Measurements from ENCODE around the gene MAP7. TPM values are rescaled to one million over a fixed set of nuclear protein-coding genes. Genes with fewer than 3 reads are reported as not detected.

The MAP7 gene
- total and polyA plus RNA-seq, 9 of the 15 experiments (the other 6 are each of a cell fraction or from before 2014, with no cell fraction given) = 0.76 to 7.7 (median 3.9) TPM

DNA sequence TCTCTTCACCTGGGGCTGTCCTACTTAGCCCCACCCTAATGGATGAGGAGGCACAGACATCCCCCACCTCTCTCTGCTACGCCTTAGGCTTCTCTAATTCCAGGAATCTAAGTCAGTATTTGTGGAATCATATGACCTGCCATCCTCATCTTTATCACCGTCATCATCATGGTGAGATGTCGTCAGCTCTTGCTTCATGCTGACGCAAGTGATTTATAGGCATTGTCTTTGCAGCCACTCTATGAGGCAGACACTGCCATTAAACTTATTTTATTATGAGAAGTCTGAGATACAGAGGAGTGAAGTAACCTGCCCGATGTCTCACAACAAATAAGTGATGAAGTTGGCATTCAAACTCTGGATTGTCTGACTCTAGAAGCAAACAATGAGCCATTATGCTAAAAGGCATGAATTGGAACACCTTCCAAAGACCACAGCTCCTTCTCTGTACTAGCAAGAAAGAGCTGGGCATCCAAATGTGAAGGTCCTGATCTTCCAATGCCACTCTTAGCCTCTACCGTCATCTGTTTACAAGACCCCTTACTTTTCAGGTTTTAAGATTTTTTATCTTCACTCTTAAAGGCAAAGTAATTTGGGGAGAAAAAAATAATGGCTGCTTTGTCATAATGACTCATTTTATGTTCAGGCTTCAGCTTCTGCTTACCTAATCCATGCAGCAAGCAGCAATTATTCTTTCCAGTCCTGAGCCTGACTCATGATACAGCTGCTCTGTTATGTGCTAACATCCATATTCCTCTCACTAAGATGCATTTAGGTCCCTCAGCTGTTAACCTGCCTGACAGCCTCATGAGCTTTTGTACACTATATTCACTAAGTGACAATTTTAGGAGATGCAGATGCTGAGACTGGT is 146.9 kb downstream of the MAP7 start (continued):
- TF ChIP-seq, protein P1, sequence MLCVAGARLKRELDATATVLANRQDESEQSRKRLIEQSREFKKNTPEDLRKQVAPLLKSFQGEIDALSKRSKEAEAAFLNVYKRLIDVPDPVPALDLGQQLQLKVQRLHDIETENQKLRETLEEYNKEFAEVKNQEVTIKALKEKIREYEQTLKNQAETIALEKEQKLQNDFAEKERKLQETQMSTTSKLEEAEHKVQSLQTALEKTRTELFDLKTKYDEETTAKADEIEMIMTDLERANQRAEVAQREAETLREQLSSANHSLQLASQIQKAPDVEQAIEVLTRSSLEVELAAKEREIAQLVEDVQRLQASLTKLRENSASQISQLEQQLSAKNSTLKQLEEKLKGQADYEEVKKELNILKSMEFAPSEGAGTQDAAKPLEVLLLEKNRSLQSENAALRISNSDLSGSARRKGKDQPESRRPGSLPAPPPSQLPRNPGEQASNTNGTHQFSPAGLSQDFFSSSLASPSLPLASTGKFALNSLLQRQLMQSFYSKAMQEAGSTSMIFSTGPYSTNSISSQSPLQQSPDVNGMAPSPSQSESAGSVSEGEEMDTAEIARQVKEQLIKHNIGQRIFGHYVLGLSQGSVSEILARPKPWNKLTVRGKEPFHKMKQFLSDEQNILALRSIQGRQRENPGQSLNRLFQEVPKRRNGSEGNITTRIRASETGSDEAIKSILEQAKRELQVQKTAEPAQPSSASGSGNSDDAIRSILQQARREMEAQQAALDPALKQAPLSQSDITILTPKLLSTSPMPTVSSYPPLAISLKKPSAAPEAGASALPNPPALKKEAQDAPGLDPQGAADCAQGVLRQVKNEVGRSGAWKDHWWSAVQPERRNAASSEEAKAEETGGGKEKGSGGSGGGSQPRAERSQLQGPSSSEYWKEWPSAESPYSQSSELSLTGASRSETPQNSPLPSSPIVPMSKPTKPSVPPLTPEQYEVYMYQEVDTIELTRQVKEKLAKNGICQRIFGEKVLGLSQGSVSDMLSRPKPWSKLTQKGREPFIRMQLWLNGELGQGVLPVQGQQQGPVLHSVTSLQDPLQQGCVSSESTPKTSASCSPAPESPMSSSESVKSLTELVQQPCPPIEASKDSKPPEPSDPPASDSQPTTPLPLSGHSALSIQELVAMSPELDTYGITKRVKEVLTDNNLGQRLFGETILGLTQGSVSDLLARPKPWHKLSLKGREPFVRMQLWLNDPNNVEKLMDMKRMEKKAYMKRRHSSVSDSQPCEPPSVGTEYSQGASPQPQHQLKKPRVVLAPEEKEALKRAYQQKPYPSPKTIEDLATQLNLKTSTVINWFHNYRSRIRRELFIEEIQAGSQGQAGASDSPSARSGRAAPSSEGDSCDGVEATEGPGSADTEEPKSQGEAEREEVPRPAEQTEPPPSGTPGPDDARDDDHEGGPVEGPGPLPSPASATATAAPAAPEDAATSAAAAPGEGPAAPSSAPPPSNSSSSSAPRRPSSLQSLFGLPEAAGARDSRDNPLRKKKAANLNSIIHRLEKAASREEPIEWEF (CRISPR knock-in tag; IDR thresholded peaks at IDR 0.05) = no peak
- TF ChIP-seq ZNF134 (CRISPR knock-in tag; conservative IDR thresholded peaks at IDR 0.05) (no peak; the same call in 1 of the 2 replicates), SP2 (IDR thresholded peaks at IDR 0.05; ENCODE audit: extremely low read depth, low read depth, low read length, poor library complexity, severe bottlenecking) (no peak), CBX1 (IDR thresholded peaks at IDR 0.05; ENCODE audit: low read depth) (no peak), ZKSCAN8 (CRISPR knock-in tag; IDR thresholded peaks at IDR 0.05) (peak; percentile 67; the same call in 1 of the 2 replicates), C11orf30 (IDR thresholded peaks at IDR 0.05; ENCODE audit: low read depth) (peak; percentile 96), KLF1 (tag; IDR thresholded peaks at IDR 0.05) (0 out of 2 replicates have a peak, but pooled peaks have one; percentile 35), CC2D1A (IDR thresholded peaks at IDR 0.05) (no peak), ZEB2 (IDR thresholded peaks at IDR 0.05) (peak; percentile 95), SMAD3 (CRISPR knock-in tag; conservative IDR thresholded peaks at IDR 0.05) (peak; percentile 7; the same call in 1 of the 2 replicates), MCM7 (IDR thresholded peaks at IDR 0.05) (no peak), ARID4B (CRISPR knock-in tag; IDR thresholded peaks at IDR 0.05) (no peak), DPF2 (IDR thresholded peaks at IDR 0.05) (peak; percentile 79), CXXC5 (CRISPR knock-in tag; IDR thresholded peaks at IDR 0.05) (peak; percentile 95), EP400 (IDR thresholded peaks at IDR 0.05) (peak; percentile 73), MEIS2 (IDR thresholded peaks at IDR 0.05; ENCODE audit: partially characterized antibody) (peak; percentile 100), ZNF431 (CRISPR knock-in tag; IDR thresholded peaks at IDR 0.05) (no peak), ZNF586 (CRISPR knock-in tag; conservative IDR thresholded peaks at IDR 0.05) (no peak), CHD1 (IDR thresholded peaks at IDR 0.05; ENCODE audit: low read length) (no peak), NFIX (CRISPR knock-in tag; IDR thresholded peaks at IDR 0.05; ENCODE audit: low read depth) (no peak)
